Fibroblast of the aortic adventitia (primary cell): ENCODE results near the gene SLC7A1. TPM values are rescaled to one million over a fixed set of nuclear protein-coding genes. Genes with fewer than 3 reads are reported as not detected.

ENCODE experiments used
- DNase-seq: peaks from one replicate; pipeline ENCODE4 v3.0.0-alpha.2; 2010; ENCODE audit warnings: low read depth
- H3K4me3 ChIP-seq: 2 replicates; pipeline ENCODE4 v1.5.1; 2011; ENCODE audit warnings: low read depth, mild to moderate bottlenecking, control low read depth, low read length, moderate library complexity
- CTCF ChIP-seq: IDR thresholded peaks from 2 replicates; pipeline ENCODE4 v1.5.1; 2011; ENCODE audit warnings: mild to moderate bottlenecking, low read length, control low read depth, inconsistent platforms; ENCODE audit not compliant: insufficient read depth
- total RNA-seq: library from RNA; depleted of rRNA; stranded (reverse); fragments of >200 nt; gene quantifications from 2 replicates; pipeline ENCODE4 v1.2.3, GENCODE V29; 2012; ENCODE audit warnings: low replicate concordance

The SLC7A1 gene
- total RNA-seq, 1 donor: 33.1 TPM

DNA sequence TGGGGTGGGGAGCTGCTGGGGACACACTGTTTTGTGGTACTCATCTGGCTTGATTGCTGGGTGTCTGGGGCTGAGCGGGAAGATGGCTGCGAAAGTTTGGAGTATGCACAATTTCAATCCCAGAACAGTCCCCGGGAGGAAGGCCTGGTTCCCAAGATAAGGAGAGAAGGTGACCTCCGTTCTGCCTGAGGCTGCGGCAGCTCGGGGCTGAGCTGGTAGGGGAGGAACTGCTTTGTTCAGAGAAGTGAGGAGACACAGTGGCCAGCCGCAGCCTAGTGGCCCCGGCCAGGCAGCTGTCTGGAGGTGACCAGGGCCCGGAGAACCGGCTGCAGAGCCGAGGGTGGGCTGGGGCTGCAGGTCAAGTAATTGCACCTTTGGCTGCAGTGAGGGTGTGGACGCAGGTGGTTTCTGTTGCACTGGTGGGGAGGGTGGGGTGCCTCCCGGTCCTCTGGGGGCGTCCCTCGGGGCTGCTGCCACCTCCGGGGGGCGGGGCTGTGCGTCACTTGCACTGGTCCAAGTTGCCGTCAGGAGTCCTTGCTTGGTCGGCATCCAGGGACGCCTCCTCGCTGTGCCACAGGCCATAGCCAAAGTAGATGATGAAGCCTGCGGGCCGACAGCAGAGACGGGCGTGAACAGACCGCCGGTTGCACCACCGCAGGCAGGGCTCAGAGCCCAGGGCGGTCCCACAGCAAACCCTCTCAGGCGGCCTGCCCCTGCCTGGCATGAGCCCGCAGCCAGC is 81.3 kb downstream of the SLC7A1 start:
- DNase-seq: no peak
- H3K4me3 ChIP-seq: no peak overlapping the region
- no peak for TF ChIP-seq CTCF

DNA sequence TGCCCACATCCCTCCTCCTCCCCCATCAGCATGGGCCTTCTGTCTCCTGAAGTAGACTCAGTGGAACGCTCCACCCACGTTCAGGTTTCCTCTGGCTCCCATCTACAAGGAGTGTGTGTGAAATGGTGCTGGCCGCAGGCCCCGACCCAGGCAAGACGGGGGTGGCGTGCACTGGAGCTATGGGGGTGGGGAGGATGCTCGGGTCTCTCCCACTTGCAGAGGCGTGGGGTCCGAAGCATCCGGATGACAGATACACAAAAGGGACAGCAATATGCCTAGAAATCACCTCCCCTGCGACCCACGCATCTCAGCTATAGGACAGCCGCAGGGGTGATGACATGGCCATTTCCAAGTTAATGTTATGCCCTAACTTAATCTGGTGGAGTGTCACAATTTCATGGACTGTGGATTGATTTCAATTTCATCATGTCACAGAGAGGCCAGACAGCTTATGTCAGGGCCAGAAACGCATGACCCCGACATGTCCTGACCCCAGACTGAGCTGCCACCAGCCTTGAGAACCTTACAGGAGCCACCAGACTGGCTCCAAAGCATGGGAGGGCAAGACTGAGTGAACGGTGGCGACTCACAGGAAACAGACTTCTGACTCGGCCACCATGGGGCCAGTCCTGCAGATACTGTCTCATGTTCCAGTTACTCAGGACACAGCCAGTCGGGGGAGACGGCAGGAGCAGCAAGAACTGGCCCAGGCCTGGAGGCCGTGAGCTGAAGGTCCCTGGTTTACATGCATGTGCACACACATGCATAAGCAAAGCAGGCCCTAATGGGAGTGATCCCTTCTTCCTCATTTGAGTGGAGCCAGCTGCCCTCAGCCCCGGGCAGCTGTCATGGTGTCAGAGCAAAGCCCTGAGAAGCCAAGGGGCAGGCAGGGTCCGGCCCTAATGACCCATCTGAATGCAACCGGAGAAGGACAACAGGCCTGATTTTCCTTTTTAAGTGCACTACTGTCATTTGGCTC is 82.2 kb downstream of the SLC7A1 start:
- peak; percentile 18 for DNase-seq
- TF ChIP-seq CTCF: no peak
- H3K4me3 ChIP-seq: no peak overlapping the region

DNA sequence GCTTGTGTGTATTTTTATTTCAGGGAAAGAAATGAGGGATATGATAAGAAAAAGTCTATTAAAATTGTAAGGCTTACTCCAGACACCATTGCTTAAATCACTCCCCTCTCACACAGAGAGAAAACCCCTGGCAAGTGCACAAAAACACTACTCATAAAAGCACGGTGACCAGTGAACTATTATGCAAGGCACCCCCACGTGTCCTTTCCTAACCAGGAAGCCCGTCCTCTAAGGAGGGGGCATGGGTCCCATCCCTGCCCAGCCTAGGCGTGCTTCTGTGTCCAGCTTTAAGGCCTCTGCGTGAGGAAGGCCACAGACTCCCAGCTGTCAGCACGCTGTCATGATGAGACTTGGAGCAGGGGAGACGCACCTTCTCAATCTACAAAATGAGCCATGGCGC is 83.5 kb downstream of the SLC7A1 start:
- H3K4me3 ChIP-seq: no peak overlapping the region
- DNase-seq: peak; percentile 92

GRCh38 chr13:29511106-29511796 is 84.2 kb downstream of the SLC7A1 start:
- no peak for TF ChIP-seq CTCF
- no peak for DNase-seq
- H3K4me3 ChIP-seq: no peak overlapping the region

More for the DNA sequence above, 83.5 kb downstream of the SLC7A1 start:
- no peak for TF ChIP-seq CTCF

DNA sequence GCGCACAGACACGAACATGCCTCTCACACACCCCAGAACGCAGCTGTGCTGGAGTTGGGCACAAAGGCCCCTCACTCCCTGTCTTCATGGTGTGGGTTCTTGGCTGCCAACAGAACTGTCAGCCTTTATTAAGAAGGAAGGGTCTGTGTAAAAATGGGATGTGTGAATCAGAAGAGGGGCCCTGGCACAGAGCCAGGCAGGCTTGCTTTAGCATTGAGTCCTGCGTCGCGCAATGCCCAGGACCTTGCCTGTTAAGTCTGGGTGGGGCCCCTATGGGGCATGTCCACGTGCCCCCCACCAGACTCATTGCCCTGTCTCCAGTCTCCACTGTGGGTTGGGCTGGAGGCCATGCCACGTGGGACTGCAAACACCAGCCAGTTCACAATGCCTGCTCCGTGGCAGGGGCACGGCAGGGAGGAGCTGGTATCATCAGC is 84.8 kb downstream of the SLC7A1 start:
- no peak for TF ChIP-seq CTCF
- DNase-seq: no peak
- no peak overlapping the region for H3K4me3 ChIP-seq

DNA sequence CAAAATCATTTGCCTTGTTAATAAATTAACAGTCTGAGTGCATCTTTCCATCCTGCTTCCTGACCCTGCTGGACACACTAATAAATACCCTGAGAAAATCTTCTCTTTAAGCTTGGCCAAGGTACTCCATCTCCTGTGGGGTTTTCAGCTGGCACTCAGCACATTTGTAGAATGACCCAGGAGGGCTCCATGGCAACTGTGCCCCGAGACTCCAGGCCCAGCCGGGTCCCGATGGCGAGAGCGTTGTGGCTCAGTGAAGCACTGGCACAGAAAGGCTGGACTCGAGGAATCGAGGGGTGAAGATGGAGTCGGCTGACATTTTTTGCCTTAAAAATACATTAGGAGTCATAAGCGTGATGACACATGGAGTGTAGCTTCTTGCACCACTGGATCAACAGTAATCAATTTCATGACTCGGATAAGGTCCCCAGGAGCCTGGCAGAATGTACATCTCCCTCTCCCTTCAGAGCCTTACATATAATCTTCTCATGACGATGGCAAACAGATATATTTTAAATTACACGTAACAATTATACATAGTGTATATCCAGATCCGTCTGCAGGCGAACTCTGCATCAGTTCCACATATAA is 85.4 kb downstream of the SLC7A1 start:
- no peak for TF ChIP-seq CTCF

More for the DNA sequence above, 85.4 kb downstream of the SLC7A1 start:
- no peak overlapping the region for H3K4me3 ChIP-seq
- peak; percentile 29 for DNase-seq
